Heart left ventricle (tissue), 16 donors: ENCODE data around the gene DPH1. TPM values are rescaled to one million over a fixed set of nuclear protein-coding genes. Genes with fewer than 3 reads are reported as not detected.

Source experiments
- ATAC-seq, 4 donors: fragments of 200-7000 bp; cut with Tn5 transposase; one replicate each; pipeline ENCODE4 v1.9.1; 2020 to 2022; ENCODE audit warnings: moderate library complexity in 4 of 4, mild to moderate bottlenecking in 3 of 4, moderate number of reproducible peaks in 1 of 4
- DNase-seq, 5 donors: peaks; one replicate each; pipeline ENCODE4 v3.0.0-alpha.2; 2020
- H3K27ac ChIP-seq, 12 donors: fragments of 200-600 bp; sonication (generic) in 4 of 12; one replicate each; pipeline versions ENCODE4 v1.5.0 to v1.8.0; 2016 to 2022; ENCODE audit warnings: mild to moderate bottlenecking in 2 of 12
- H3K27me3 ChIP-seq, 9 donors: fragments of 200-600 bp; sonication (generic) in 2 of 9; one replicate each; pipeline versions ENCODE4 v1.5.1 to v1.8.0; 2016 to 2022; ENCODE audit warnings: mild to moderate bottlenecking in 3 of 9
- H3K36me3 ChIP-seq, 9 donors: fragments of 200-600 bp; sonication (generic) in 2 of 9; one replicate each; pipeline versions ENCODE4 v1.5.0 to v1.8.0; 2018 to 2022; ENCODE audit warnings: mild to moderate bottlenecking in 2 of 9
- H3K4me1 ChIP-seq, 12 donors: fragments of 200-600 bp; sonication (generic) in 4 of 12; one replicate each; pipeline versions ENCODE4 v1.5.0 to v1.8.0; 2016 to 2022; ENCODE audit warnings: mild to moderate bottlenecking in 3 of 12
- H3K4me3 ChIP-seq, 12 donors: fragments of 200-600 bp; sonication (generic) in 4 of 12; one replicate each; pipeline versions ENCODE4 v1.5.0 to v1.8.0; 2017 to 2022; ENCODE audit warnings: mild to moderate bottlenecking in 9 of 12, moderate library complexity in 4 of 12
- H3K9me3 ChIP-seq, 12 donors: fragments of 200-600 bp; sonication (generic) in 4 of 12; one replicate each; pipeline versions ENCODE4 v1.5.0 to v1.8.0; 2016 to 2022; ENCODE audit warnings: mild to moderate bottlenecking in 1 of 12
- CTCF ChIP-seq, 12 donors: fragments of 200-600 bp; sonication (generic) in 4 of 12; IDR thresholded peaks; one replicate each; pipeline versions ENCODE4 v1.5.0 to v1.8.0; 2018 to 2022; ENCODE audit warnings: antibody characterized with exemption in 12 of 12, mild to moderate bottlenecking in 5 of 12
- POLR2A ChIP-seq, 2 donors: fragments of 450-650 bp; IDR thresholded peaks; one replicate each; pipeline ENCODE4 v1.6.1; 2017; ENCODE audit warnings: antibody characterized with exemption in 2 of 2, mild to moderate bottlenecking in 2 of 2, moderate library complexity in 2 of 2
- WGBS, 4 donors: extraction: QIAGEN DNeasy Blood & Tissue Kit in 2 of 4; methylation state at CpG; one replicate each; pipeline versions ENCODE4 v1.1.5 to v1.1.7; 2013 to 2018; 5-methylcytosine and 5-hydroxymethylcytosine counted together
- intact Hi-C, 10 donors: fragments of 100-400 bp; cut with DNase I; formaldehyde crosslinking; loops; one replicate each; pipeline versions ENCODE4 v1.11.1 to v1.14.2; 2022
- polyA plus RNA-seq, 2 donors: library from polyadenylated mRNA; stranded (reverse); fragments of 200-250 nt; gene quantifications; one replicate each; pipeline ENCODE4 v1.2.3, GENCODE V29; 2013
- total RNA-seq, 9 donors: library from RNA; depleted of rRNA in 2 of 9; stranded (reverse); fragments of >200 nt in 2 of 9; fragmentation: NEBNext Ultra II Directional in 3 of 9; extraction: Animal tissue kit (Norgen Biotek cat#: 25700) in 3 of 9; gene quantifications; one replicate each; pipeline versions ENCODE4 v1.1.0 to v1.2.4, GENCODE V29; 2016 to 2023
- donor health status: ischemic (EF 13 %, LVEDD 7.1; RV severe dilation, severe dysfunction).
- donor health status: healthy with polysubstance abuse.
- donor health status: DM: no; HTN: yes; CAD: no.
- donor health status: DM: no; HTN: no; CAD: no.
- donor health status: ischemic (EF 25% LVEDD 6.9; RV normal size, moderate dysfunction).
- donor health status: ischemic (EF 25% LVEDD 5.7; RV mildly dilated, moderate dysfunction).
- donor health status: healthy.
- donor health status: DM: yes; HTN: yes; CAD: no.
- donor health status: ischemic (EF 35%, LVEDD 5.7; RV mildly dilated, moderate dysfunction).
- donor health status: nonischemic (EF 11% LVEDD 7.7; RV severe dilation, severe dysfunction).
- donor health status: DM: yes; HTN: yes; CAD: no.
- donor health status: PGD.
- donor health status: ischemic (EF 29% LVEDD 5.4; RV normal size, mild dysfunction).
- donor health status: nonischemic (EF 23%, LVEDD 6.1; RV moderate dilation, normal function).

Gene DPH1
- total and polyA plus RNA-seq, 11 donors = 14.0 to 38.1 (median 23.4) TPM

- no peak for TF ChIP-seq CTCF (IDR thresholded peaks at IDR 0.05)
- no peak for TF ChIP-seq POLR2A (IDR thresholded peaks at IDR 0.05)
- intact Hi-C loops = loop anchor here in 5 of 10 donors (5.0 to 10.0 kb wide), 4 partner anchors 136 to 376 kb away; partner anchors contain the start of genes PRPF8 (in 1 of the 5) and TLCD2 (in 1 of the 5)
- Histone ChIP-seq H3K9me3 (no peaks in the 10 kb centered on the region), H3K36me3 (peaks cover 0 to 34% (median 18%) of the 10 kb centered on the region in 9 donors), H3K4me1 (peaks cover 3 to 41% (median 24%) of the 10 kb centered on the region in 12 donors), H3K27ac (no peak overlapping the region), H3K27me3 (peaks cover 0 to 8% (median 0%) of the 10 kb centered on the region in 9 donors), H3K4me3 (no peak overlapping the region)
- 86 to 92% (median 91%) methylated on average over 6 of the region's 6 CpGs for WGBS, 4 donors
- ATAC-seq = no peak
- DNase-seq = no peak
These were observed 13.8 kb downstream of the DPH1 start for GRCh38 chr17:2043785-2044184.

GRCh38 chr17:2044263-2044894 is 14.4 kb downstream of the DPH1 start:
- peaks cover 3 to 47% (median 30%) of the 10 kb centered on the region in 12 donors for H3K4me1 ChIP-seq
- intact Hi-C loops = loop anchor here in 5 of 10 donors (5.0 to 10.0 kb wide), 4 partner anchors 137 to 377 kb away; partner anchors contain the start of genes PRPF8 (in 1 of the 5) and TLCD2 (in 1 of the 5)
- H3K4me3 ChIP-seq = no peak overlapping the region
- TF ChIP-seq POLR2A (IDR thresholded peaks at IDR 0.05) = no peak
- no peak for TF ChIP-seq CTCF (IDR thresholded peaks at IDR 0.05)
- no peak for DNase-seq
- no peak overlapping the region for H3K27ac ChIP-seq
- 94 to 98% (median 95%) methylated on average over 5 of the region's 5 CpGs for WGBS, 4 donors
- H3K36me3 ChIP-seq = peaks cover 0 to 31% (median 18%) of the 10 kb centered on the region in 9 donors
- no peaks in the 10 kb centered on the region for H3K9me3 ChIP-seq
- no peak for ATAC-seq
- H3K27me3 ChIP-seq = peaks cover 0 to 8% (median 0%) of the 10 kb centered on the region in 9 donors

GRCh38 chr17:2047590-2047989 is 17.6 kb downstream of the DPH1 start:
- peaks cover 5 to 54% (median 39%) of the 10 kb centered on the region in 12 donors for H3K4me1 ChIP-seq
- no peak overlapping the region for H3K4me3 ChIP-seq
- no peaks in the 10 kb centered on the region for H3K9me3 ChIP-seq
- intact Hi-C loops = loop anchor here in 2 of 10 donors (10.0 kb wide), 2 partner anchors 333 to 363 kb away; partner anchors contain the start of genes PRPF8 (in 1 of the 2) and TLCD2 (in 1 of the 2)
- H3K27me3 ChIP-seq = peaks cover 0 to 27% (median 0%) of the 10 kb centered on the region in 9 donors
- peaks cover 0 to 23% (median 18%) of the 10 kb centered on the region in 9 donors for H3K36me3 ChIP-seq
- TF ChIP-seq CTCF (IDR thresholded peaks at IDR 0.05) (no peak), POLR2A (IDR thresholded peaks at IDR 0.05) (no peak)
- DNase-seq (no peak), ATAC-seq (no peak)
- WGBS, 4 donors = 90 to 96% (median 93%) methylated on average over 6 of the region's 6 CpGs
- no peak overlapping the region for H3K27ac ChIP-seq

GRCh38 chr17:2048805-2049204 is 18.9 kb downstream of the DPH1 start:
- TF ChIP-seq POLR2A (IDR thresholded peaks at IDR 0.05) (no peak), CTCF (IDR thresholded peaks at IDR 0.05) (no peak)

More at GRCh38 chr17:2048805-2049204, 18.9 kb downstream of the DPH1 start:
- Histone ChIP-seq H3K9me3 (no peaks in the 10 kb centered on the region), H3K27me3 (peaks cover 0 to 33% (median 0%) of the 10 kb centered on the region in 9 donors), H3K4me1 (peaks cover 4 to 49% (median 38%) of the 10 kb centered on the region in 12 donors), H3K4me3 (peak overlapping the region in 5 of 12 donors; percentile 78 to 91 (median 86)), H3K36me3 (peaks cover 0 to 11% (median 7%) of the 10 kb centered on the region in 9 donors), H3K27ac (peak overlapping the region in 2 of 12 donors; percentile 61 to 74)
- DNase-seq = no peak
- intact Hi-C loops = loop anchor here in 2 of 10 donors (10.0 kb wide), 2 partner anchors 334 to 364 kb away; partner anchors contain the start of genes PRPF8 (in 1 of the 2) and TLCD2 (in 1 of the 2)
- no peak for ATAC-seq
- WGBS, 4 donors = 9 to 16% (median 14%) methylated on average over 9 of the region's 9 CpGs
